GM21529 (cell line): ENCODE measurements around the gene EIF3L.

Experiments used
- ATAC-seq: cut with Tn5 transposase; IDR thresholded peaks from one replicate; pipeline ENCODE4 v1.9.1; 2021; ENCODE audit not compliant: unreplicated experiment

The EIF3L gene

GRCh38 chr22:37850801-37851200 lies 1.6 kb downstream of the EIF3L start:
- ATAC-seq: no peak

GRCh38 chr22:37852418-37852817 lies 3.2 kb downstream of the EIF3L start:
- ATAC-seq: no peak

GRCh38 chr22:37854946-37855345 lies 5.7 kb downstream of the EIF3L start:
- ATAC-seq: no peak

- no peak for ATAC-seq
Measured at GRCh38 chr22:37855462-37855861, 6.2 kb downstream of the EIF3L start.

GRCh38 chr22:37860796-37861421 lies 11.7 kb downstream of the EIF3L start:
- no peak for ATAC-seq

- no peak for ATAC-seq
Measured at GRCh38 chr22:37862570-37863325, 13.5 kb downstream of the EIF3L start.

GRCh38 chr22:37865510-37865909 lies 16.3 kb downstream of the EIF3L start:
- no peak for ATAC-seq

- no peak for ATAC-seq
Measured at GRCh38 chr22:37870273-37870672, 21.1 kb downstream of the EIF3L start.

GRCh38 chr22:37880668-37881440 lies 31.6 kb downstream of the EIF3L start:
- no peak for ATAC-seq

GRCh38 chr22:37884420-37884819 lies 35.2 kb downstream of the EIF3L start:
- ATAC-seq: no peak

GRCh38 chr22:37887584-37888378 lies 38.6 kb downstream of the EIF3L start:
- no peak for ATAC-seq

- no peak for ATAC-seq
Measured at GRCh38 chr22:37891926-37892325, 42.7 kb downstream of the EIF3L start.

- ATAC-seq: no peak
Measured at GRCh38 chr22:37892566-37893335, 43.5 kb downstream of the EIF3L start.

GRCh38 chr22:37893583-37893983 lies 44.4 kb downstream of the EIF3L start:
- ATAC-seq: no peak

- ATAC-seq: no peak
Measured at GRCh38 chr22:37894939-37895670, 45.9 kb downstream of the EIF3L start.

- no peak for ATAC-seq
Measured at GRCh38 chr22:37896181-37896592, 47.0 kb downstream of the EIF3L start.

- ATAC-seq: no peak
Measured at GRCh38 chr22:37896939-37897338, 47.7 kb downstream of the EIF3L start.

GRCh38 chr22:37897807-37898206 lies 48.6 kb downstream of the EIF3L start:
- no peak for ATAC-seq

- no peak for ATAC-seq
Measured at GRCh38 chr22:37898441-37899181, 49.4 kb downstream of the EIF3L start.
